HCT116 (cell line): ENCODE results near the gene LSM10. TPM values are rescaled to one million over a fixed set of nuclear protein-coding genes. Genes with fewer than 3 reads are reported as not detected.

ENCODE experiments used
- ATAC-seq: fragments of 200-7000 bp; cut with Tn5 transposase; 2 replicates; pipeline ENCODE4 v1.9.1; 2020; ENCODE audit warnings: mild to moderate bottlenecking, moderate library complexity
- BruUV-seq: library from RNA; stranded (reverse); fragments of 400-500 nt; replicated peaks from 2 replicates; lab custom pipeline; 2021; lab: Mats Ljungman, UMichigan
- CTCF ChIA-PET: fragments of 300-600 bp; sonication (Branson Sonifier 250); formaldehyde crosslinking; loops from one replicate; lab custom pipeline; 2021; ENCODE audit warnings: antibody characterized with exemption; lab: Charles Lee
- POLR2A ChIA-PET: fragments of 300-600, 350-600 bp; sonication (Branson Sonifier 250); formaldehyde crosslinking; loops from one replicate; lab custom pipeline; 2021; ENCODE audit warnings: antibody characterized with exemption; lab: Charles Lee
- RAD21 ChIA-PET, 2 experiments: fragments of 300-600 bp; sonication (Branson Sonifier 250); formaldehyde crosslinking; loops; one replicate each; lab custom pipeline; 2023; ENCODE audit warnings: low total read pairs in 2 of 2; ENCODE audit not compliant: uncharacterized antibody in 2 of 2, unreplicated experiment in 2 of 2, low non-redundant PET in 1 of 2; lab: Charles Lee
- DNase-seq: peaks from one replicate; pipeline ENCODE4 v3.0.0-alpha.2; 2010; ENCODE audit warnings: low read depth, low spot score
- H2AFZ ChIP-seq: fragments of 200-600 bp; shearing (Covaris generic), sonication (generic); 2 replicates; pipeline ENCODE4 v1.6.1; 2017; ENCODE audit warnings: low read depth, mixed run types, mixed read lengths, antibody characterized with exemption, low read length; ENCODE audit not compliant: poor library complexity, severe bottlenecking
- H3K27ac ChIP-seq: 2 replicates; pipeline ENCODE4 v1.5.1; 2012; ENCODE audit warnings: low read depth, low read length
- H3K27me3 ChIP-seq: fragments of 200-600 bp; sonication (generic); 2 replicates; pipeline ENCODE4 v1.6.1; 2016; ENCODE audit warnings: mixed run types, low read length, mixed read lengths; ENCODE audit not compliant: insufficient read depth
- H3K36me3 ChIP-seq, 2 experiments: fragments of 200-500 bp in 1 of 2; fragments of 200-600 bp in 1 of 2; sonication (Bioruptor generic) in 1 of 2; sonication (generic) in 1 of 2; 2 replicates each; pipeline versions ENCODE4 v1.5.1 to v1.6.1; 2014 to 2016; ENCODE audit warnings: low read length in 2 of 2, inconsistent platforms in 1 of 2, mixed read lengths in 1 of 2, mixed run types in 1 of 2; ENCODE audit not compliant: insufficient read depth in 2 of 2, control insufficient read depth in 1 of 2
- H3K4me1 ChIP-seq, 2 experiments: fragments of 200-600 bp in 1 of 2; sonication (generic) in 1 of 2; 2 replicates each; pipeline versions ENCODE4 v1.5.1 to v1.6.1; 2012 to 2017; ENCODE audit warnings: low read length in 2 of 2, inconsistent platforms in 1 of 2, mild to moderate bottlenecking in 1 of 2, mixed read lengths in 1 of 2, mixed run types in 1 of 2, moderate library complexity in 1 of 2; ENCODE audit not compliant: insufficient read depth in 2 of 2, control insufficient read depth in 1 of 2
- H3K4me2 ChIP-seq: fragments of 200-600 bp; sonication (generic); 2 replicates; pipeline ENCODE4 v1.6.1; 2017; ENCODE audit warnings: mixed run types, low read length, mixed read lengths
- H3K4me3 ChIP-seq, 2 experiments: fragments of 200-600 bp in 1 of 2; sonication (generic) in 1 of 2; replicated peaks in 1 of 2; 2 replicates each; pipeline ENCODE4 v1.5.1; 2011 to 2016; ENCODE audit warnings: low read length in 2 of 2, control low read depth in 1 of 2, low read depth in 1 of 2, mild to moderate bottlenecking in 1 of 2, mixed read lengths in 1 of 2, mixed run types in 1 of 2
- H3K79me2 ChIP-seq: fragments of 200-600 bp; sonication (generic); 2 replicates; pipeline ENCODE4 v1.6.1; 2017; ENCODE audit warnings: mild to moderate bottlenecking, mixed run types, low read length, moderate library complexity, mixed read lengths; ENCODE audit not compliant: insufficient read depth
- H3K9ac ChIP-seq: fragments of 200-600 bp; sonication (generic); 2 replicates; pipeline ENCODE4 v1.6.1; 2016; ENCODE audit warnings: low read length, mixed read lengths
- H3K9me2 ChIP-seq: fragments of 200-600 bp; sonication (generic), shearing (Covaris generic); 2 replicates; pipeline ENCODE4 v1.6.1; 2017; ENCODE audit warnings: mixed run types, mild to moderate bottlenecking, moderate library complexity; ENCODE audit not compliant: insufficient read depth
- H3K9me3 ChIP-seq, 2 experiments: fragments of 200-500 bp in 1 of 2; fragments of 200-600 bp in 1 of 2; sonication (Bioruptor generic) in 1 of 2; sonication (generic) in 1 of 2; 2 replicates each; pipeline ENCODE4 v1.6.1; 2014 to 2017; ENCODE audit warnings: low read length in 2 of 2, mixed read lengths in 2 of 2, inconsistent platforms in 1 of 2, low read depth in 1 of 2, mild to moderate bottlenecking in 1 of 2, mixed run types in 1 of 2, moderate library complexity in 1 of 2; ENCODE audit not compliant: control insufficient read depth in 1 of 2, insufficient read depth in 1 of 2
- H4K20me1 ChIP-seq: fragments of 200-600 bp; sonication (generic), shearing (Covaris generic); 2 replicates; pipeline ENCODE4 v1.6.1; 2017; ENCODE audit warnings: mixed run types, mild to moderate bottlenecking, moderate library complexity; ENCODE audit not compliant: insufficient read depth
- CEBPB ChIP-seq: IDR thresholded peaks from 2 replicates; pipeline ENCODE4 v1.6.1; 2012; ENCODE audit warnings: low read depth
- CTCF ChIP-seq, 3 experiments: fragments of 200-600 bp in 1 of 3; sonication (generic) in 1 of 3; IDR thresholded peaks in 2 of 3; conservative IDR thresholded peaks in 1 of 3; 2 replicates each; pipeline ENCODE4 v1.5.1; 2012 to 2017; ENCODE audit warnings: low read depth in 2 of 3, low read length in 2 of 3, antibody characterized with exemption in 1 of 3, borderline replicate concordance in 1 of 3, control low read depth in 1 of 3, mild to moderate bottlenecking in 1 of 3, mixed read lengths in 1 of 3, mixed run types in 1 of 3, moderate library complexity in 1 of 3; ENCODE audit not compliant: insufficient read depth in 1 of 3
- EGR1 ChIP-seq: IDR thresholded peaks from 2 replicates; pipeline ENCODE4 v1.6.1; 2012; ENCODE audit warnings: low read depth
- JUND ChIP-seq: IDR thresholded peaks from 2 replicates; pipeline ENCODE4 v1.6.1; 2012
- POLR2A ChIP-seq: IDR thresholded peaks from 2 replicates; pipeline ENCODE4 v1.7.0; 2011; ENCODE audit warnings: borderline replicate concordance; ENCODE audit not compliant: insufficient read depth, insufficient read length; ENCODE audit errors: extremely low read depth
- RAD21 ChIP-seq: IDR thresholded peaks from 2 replicates; pipeline ENCODE4 v1.6.1; 2012; ENCODE audit warnings: low read depth, mild to moderate bottlenecking
- SIN3A ChIP-seq: IDR thresholded peaks from 2 replicates; pipeline ENCODE4 v1.6.1; 2012; ENCODE audit warnings: low read depth
- SP1 ChIP-seq: IDR thresholded peaks from 2 replicates; pipeline ENCODE4 v1.6.1; 2012; ENCODE audit warnings: low read depth
- SRF ChIP-seq: IDR thresholded peaks from 2 replicates; pipeline ENCODE4 v1.6.1; 2012; ENCODE audit warnings: low read depth
- ZNF274 ChIP-seq: fragments of 200-500 bp; sonication (Bioruptor generic); IDR thresholded peaks from 2 replicates; pipeline ENCODE4 v1.6.1; 2014; ENCODE audit warnings: mild to moderate bottlenecking, low read depth, low read length, inconsistent platforms
- intact Hi-C: fragments of 100-400 bp; cut with micrococcal nuclease; formaldehyde crosslinking; loops from 2 replicates; pipeline ENCODE4 v1.10.0; 2022
- total RNA-seq: library from RNA; stranded (reverse); gene quantifications from one replicate; pipeline ENCODE4 v1.2.1, GENCODE V29; 2021; ENCODE audit not compliant: unreplicated experiment

The LSM10 gene
- total RNA-seq, 1 experiment from 2014 or later, result 49.5 TPM

DNA sequence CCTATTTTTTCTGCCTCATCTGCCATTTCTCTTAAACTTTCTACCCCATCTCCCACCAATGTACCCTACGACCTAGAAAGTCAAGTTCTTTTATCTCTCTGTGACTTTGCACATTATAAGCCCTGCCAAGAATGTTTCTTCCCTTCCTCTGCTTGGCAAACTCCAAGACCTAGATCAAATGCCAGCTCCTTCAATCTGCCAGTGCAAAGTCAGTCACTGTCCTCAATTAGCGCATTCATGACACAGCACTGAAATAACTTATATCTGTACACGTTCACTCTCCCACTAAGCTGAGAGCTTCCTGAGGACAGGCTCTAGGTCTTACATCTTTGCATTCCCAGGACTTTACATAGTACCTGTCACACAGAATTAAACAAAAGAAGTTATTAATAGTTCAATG lies 21.4 kb upstream of the LSM10 start:
- Histone ChIP-seq H4K20me1 (no peaks in the 10 kb centered on the region), H3K36me3 (no peaks in the 10 kb centered on the region), H3K9me2 (no peaks in the 10 kb centered on the region), H3K79me2 (no peaks in the 10 kb centered on the region), H2AFZ (no peak overlapping the region), H3K9me3 (no peaks in the 10 kb centered on the region), H3K27me3 (no peaks in the 10 kb centered on the region), H3K4me1 (peaks cover 6 to 23% of the 10 kb centered on the region in 2 experiments; a peak in 3 of 4 replicates), H3K27ac (no peak overlapping the region), H3K4me2 (no peak overlapping the region), H3K9ac (no peak overlapping the region), H3K4me3 (no peak overlapping the region)
- ChIA-PET POLR2A (interaction anchor here (5.9 kb wide), 1 partner anchor 18 kb away, joined by 20 read pairs; no protein-coding TSS in a partner anchor), CTCF (interaction anchor here (1.2 to 3.0 kb wide), 2 partner anchors 18 to 50 kb away, joined by 5 to 7 read pairs; no protein-coding TSS in a partner anchor)
- intact Hi-C loops, result no loop called here
- ATAC-seq, result no peak
- DNase-seq, result no peak
- BruUV-seq, result no TSS peak
- no peak for TF ChIP-seq CEBPB
- no peak for TF ChIP-seq SIN3A
- no peak for TF ChIP-seq CTCF (IDR thresholded peaks at IDR 0.05 in 2 of 3, conservative IDR thresholded peaks at IDR 0.05 in 1 of 3; ENCODE audit: borderline replicate concordance in 1 of 3, insufficient read depth in 1 of 3, low read depth in 2 of 3, low read length in 2 of 3)
- no peak for TF ChIP-seq JUND
- TF ChIP-seq SP1, result no peak
- no peak for TF ChIP-seq RAD21
- no peak for TF ChIP-seq POLR2A
- TF ChIP-seq ZNF274, result no peak
- no peak for TF ChIP-seq EGR1
- TF ChIP-seq SRF, result no peak
- TF ChIP-seq, all 23 proteins: peak for 0
- RAD21 ChIA-PET, result interaction anchor here in 1 of 2 experiments (1.6 kb wide), 1 partner anchor 77 kb away, joined by 4 read pairs; no protein-coding TSS in a partner anchor
